ENCODE measurements around the gene NBEA. TPM values are rescaled to one million over a fixed set of nuclear protein-coding genes. Genes with fewer than 3 reads are reported as not detected.

Gene NBEA
- total RNA-seq, 1 experiment from 2014 or later = 4.4 TPM

GRCh38 chr13:35621989-35622388 is 679.9 kb downstream of the NBEA start:
- Histone ChIP-seq H3K9ac (ENCODE audit: low read length) (no peak overlapping the region), H3K27ac (ENCODE audit: low read length) (no peak overlapping the region), H3K9me3 (ENCODE audit: low read length) (no peaks in the 10 kb centered on the region), H3K27me3 (ENCODE audit: low read length) (no peaks in the 10 kb centered on the region), H3K4me1 (ENCODE audit: insufficient read depth, low read length) (0 out of 2 replicates have a peak, but pooled peaks cover 6% of the 10 kb centered on the region), H3K79me2 (ENCODE audit: low read length) (no peaks in the 10 kb centered on the region), H3K4me2 (ENCODE audit: low read length) (no peak overlapping the region), H2AFZ (ENCODE audit: low read length) (no peak overlapping the region), H3F3A (ENCODE audit: low read length, unreplicated experiment) (no peaks in the 10 kb centered on the region), H3K4me3 (ENCODE audit: low read length) (no peak overlapping the region), H3K36me3 (ENCODE audit: low read depth, low read length) (no peaks in the 10 kb centered on the region), H4K20me1 (ENCODE audit: low read length) (no peaks in the 10 kb centered on the region), H3K9me2 (replicated peaks; ENCODE audit: low read length) (no peaks in the 10 kb centered on the region)
- no TSS peak for BruUV-seq (replicated peaks)
- no peak for TF ChIP-seq EZH2phosphoT487 (IDR thresholded peaks at IDR 0.05; ENCODE audit: borderline replicate concordance, low read length)
- TF ChIP-seq EZH2 (IDR thresholded peaks at IDR 0.05; ENCODE audit: low read length, unreplicated experiment) = no peak
- no peak for TF ChIP-seq CTCF (conservative IDR thresholded peaks at IDR 0.05; ENCODE audit: low read depth, low read length)
- ChIA-PET POLR2A (ENCODE audit: unreplicated experiment) (no interaction called here), CTCF (no interaction called here)
- intact Hi-C loops (cut with micrococcal nuclease) = no loop called here
- DNase-seq = peak; percentile 31
- peak; percentile 24; the same call in 1 of the 2 replicates for ATAC-seq

GRCh38 chr13:35629026-35629425 is 687.0 kb downstream of the NBEA start:
- no peaks in the 10 kb centered on the region for H3K27me3 ChIP-seq (ENCODE audit: low read length)
- ATAC-seq = no peak
- no peak for DNase-seq
- no peak overlapping the region for H3K4me2 ChIP-seq (ENCODE audit: low read length)
- no peak overlapping the region for H3K9ac ChIP-seq (ENCODE audit: low read length)
- H3K9me2 ChIP-seq (replicated peaks; ENCODE audit: low read length) = no peaks in the 10 kb centered on the region
- POLR2A ChIA-PET (ENCODE audit: unreplicated experiment) = no interaction called here
- no peaks in the 10 kb centered on the region for H4K20me1 ChIP-seq (ENCODE audit: low read length)
- H3K79me2 ChIP-seq (ENCODE audit: low read length) = no peaks in the 10 kb centered on the region
- H3K4me3 ChIP-seq (ENCODE audit: low read length) = no peak overlapping the region
- CTCF ChIA-PET = no interaction called here
- H3K27ac ChIP-seq (ENCODE audit: low read length) = no peak overlapping the region
- intact Hi-C loops (cut with micrococcal nuclease) = no loop called here
- BruUV-seq (replicated peaks) = no TSS peak
- no peaks in the 10 kb centered on the region for H3F3A ChIP-seq (ENCODE audit: low read length, unreplicated experiment)
- no peaks in the 10 kb centered on the region for H3K36me3 ChIP-seq (ENCODE audit: low read depth, low read length)
- H2AFZ ChIP-seq (ENCODE audit: low read length) = no peak overlapping the region
- H3K9me3 ChIP-seq (ENCODE audit: low read length) = no peaks in the 10 kb centered on the region
- no peak for TF ChIP-seq EZH2phosphoT487 (IDR thresholded peaks at IDR 0.05; ENCODE audit: borderline replicate concordance, low read length)
- no peak for TF ChIP-seq CTCF (conservative IDR thresholded peaks at IDR 0.05; ENCODE audit: low read depth, low read length)
- no peak for TF ChIP-seq EZH2 (IDR thresholded peaks at IDR 0.05; ENCODE audit: low read length, unreplicated experiment)
- H3K4me1 ChIP-seq (ENCODE audit: insufficient read depth, low read length) = 0 out of 2 replicates have a peak, but pooled peaks cover 6% of the 10 kb centered on the region

GRCh38 chr13:35630551-35631275 is 688.6 kb downstream of the NBEA start:
- ChIA-PET CTCF (no interaction called here), POLR2A (ENCODE audit: unreplicated experiment) (no interaction called here)
- H3K9ac ChIP-seq (ENCODE audit: low read length) = no peak overlapping the region
- DNase-seq = peak; percentile 71
- no TSS peak for BruUV-seq (replicated peaks)
- intact Hi-C loops (cut with micrococcal nuclease) = loop anchor here (2.0 to 10.0 kb wide), 3 partner anchors 90 to 420 kb away; no protein-coding TSS in a partner anchor
- no peak overlapping the region for H3K4me3 ChIP-seq (ENCODE audit: low read length)
- H2AFZ ChIP-seq (ENCODE audit: low read length) = no peak overlapping the region
- no peaks in the 10 kb centered on the region for H3K36me3 ChIP-seq (ENCODE audit: low read depth, low read length)
- 0 out of 2 replicates have a peak, but pooled peaks cover 5% of the 10 kb centered on the region for H3K4me1 ChIP-seq (ENCODE audit: insufficient read depth, low read length)
- H3K9me2 ChIP-seq (replicated peaks; ENCODE audit: low read length) = no peaks in the 10 kb centered on the region
- ATAC-seq = peak; percentile 96
- no peaks in the 10 kb centered on the region for H4K20me1 ChIP-seq (ENCODE audit: low read length)
- H3F3A ChIP-seq (ENCODE audit: low read length, unreplicated experiment) = no peaks in the 10 kb centered on the region
- no peak overlapping the region for H3K27ac ChIP-seq (ENCODE audit: low read length)
- H3K4me2 ChIP-seq (ENCODE audit: low read length) = no peak overlapping the region
- H3K27me3 ChIP-seq (ENCODE audit: low read length) = no peaks in the 10 kb centered on the region
- no peaks in the 10 kb centered on the region for H3K79me2 ChIP-seq (ENCODE audit: low read length)
- no peaks in the 10 kb centered on the region for H3K9me3 ChIP-seq (ENCODE audit: low read length)
- TF ChIP-seq CTCF (conservative IDR thresholded peaks at IDR 0.05; ENCODE audit: low read depth, low read length) (peak; percentile 90), EZH2phosphoT487 (IDR thresholded peaks at IDR 0.05; ENCODE audit: borderline replicate concordance, low read length) (no peak), EZH2 (IDR thresholded peaks at IDR 0.05; ENCODE audit: low read length, unreplicated experiment) (no peak)
